Activated T-cell treated with anti-CD3 and anti-CD28 coated beads for 24 hours (primary cell): Measurements from ENCODE around the gene ZNF792.
"Not testable (repeated sequence)": the region's sequence is repeated elsewhere in the genome, so short reads cannot be mapped to it uniquely, and the experiment has no call there.

Source experiments
- DNase-seq: peaks from one replicate; pipeline ENCODE4 v3.0.0-alpha.2; 2020; ENCODE audit warnings: low read depth

ZNF792 gene

GRCh38 chr19:34998777-34999497 lies 34.9 kb upstream of the ZNF792 start:
- no peak for DNase-seq

GRCh38 chr19:34998224-34998623 lies 34.2 kb upstream of the ZNF792 start:
- not testable (repeated sequence) for DNase-seq

DNA sequence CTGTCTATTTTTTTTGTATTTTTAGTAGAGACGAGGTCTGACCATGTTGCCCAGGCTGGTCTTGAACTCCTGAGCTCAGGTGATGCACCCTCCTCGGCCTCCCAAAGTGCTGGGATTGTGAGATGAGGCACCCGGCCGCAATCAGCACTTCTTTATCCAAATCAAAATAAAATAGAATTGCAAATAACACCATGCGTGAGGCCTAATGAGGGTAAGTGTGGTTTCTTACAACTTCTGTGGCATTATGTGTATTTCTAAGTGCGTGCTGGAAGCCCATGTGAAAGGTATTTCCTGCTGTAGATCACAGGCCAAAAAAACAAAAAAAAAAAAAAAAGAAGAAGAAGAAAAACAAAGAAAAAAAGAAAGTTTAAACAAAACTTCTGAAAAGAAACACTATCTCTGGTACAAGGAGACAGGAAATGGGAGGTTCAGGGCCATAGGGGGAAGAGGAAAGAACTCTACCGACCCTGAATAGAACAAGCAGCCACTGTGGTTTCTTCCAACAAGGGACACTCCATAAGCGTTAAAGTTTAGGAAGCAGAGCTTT lies 33.1 kb upstream of the ZNF792 start:
- DNase-seq = no peak

DNA sequence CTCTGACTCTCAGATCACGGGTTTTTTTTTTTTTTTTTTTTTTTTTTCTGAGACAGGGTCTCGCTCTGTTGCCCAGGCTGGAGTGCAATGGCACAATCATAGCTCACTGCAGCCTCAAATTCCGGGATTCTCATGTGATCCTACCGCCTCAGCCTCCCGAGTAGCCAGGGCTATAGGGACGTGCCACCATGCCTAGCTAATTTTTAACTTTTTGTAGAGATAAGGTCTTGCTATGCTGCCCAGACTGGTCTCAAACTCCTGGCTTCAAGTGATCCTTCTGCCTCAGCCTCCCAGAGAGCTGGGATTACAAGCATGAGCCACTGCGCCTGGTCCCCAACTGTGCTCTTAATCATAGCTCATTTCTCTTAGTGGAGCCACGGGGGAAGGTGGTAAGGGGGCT lies 31.5 kb upstream of the ZNF792 start:
- no peak for DNase-seq

DNA sequence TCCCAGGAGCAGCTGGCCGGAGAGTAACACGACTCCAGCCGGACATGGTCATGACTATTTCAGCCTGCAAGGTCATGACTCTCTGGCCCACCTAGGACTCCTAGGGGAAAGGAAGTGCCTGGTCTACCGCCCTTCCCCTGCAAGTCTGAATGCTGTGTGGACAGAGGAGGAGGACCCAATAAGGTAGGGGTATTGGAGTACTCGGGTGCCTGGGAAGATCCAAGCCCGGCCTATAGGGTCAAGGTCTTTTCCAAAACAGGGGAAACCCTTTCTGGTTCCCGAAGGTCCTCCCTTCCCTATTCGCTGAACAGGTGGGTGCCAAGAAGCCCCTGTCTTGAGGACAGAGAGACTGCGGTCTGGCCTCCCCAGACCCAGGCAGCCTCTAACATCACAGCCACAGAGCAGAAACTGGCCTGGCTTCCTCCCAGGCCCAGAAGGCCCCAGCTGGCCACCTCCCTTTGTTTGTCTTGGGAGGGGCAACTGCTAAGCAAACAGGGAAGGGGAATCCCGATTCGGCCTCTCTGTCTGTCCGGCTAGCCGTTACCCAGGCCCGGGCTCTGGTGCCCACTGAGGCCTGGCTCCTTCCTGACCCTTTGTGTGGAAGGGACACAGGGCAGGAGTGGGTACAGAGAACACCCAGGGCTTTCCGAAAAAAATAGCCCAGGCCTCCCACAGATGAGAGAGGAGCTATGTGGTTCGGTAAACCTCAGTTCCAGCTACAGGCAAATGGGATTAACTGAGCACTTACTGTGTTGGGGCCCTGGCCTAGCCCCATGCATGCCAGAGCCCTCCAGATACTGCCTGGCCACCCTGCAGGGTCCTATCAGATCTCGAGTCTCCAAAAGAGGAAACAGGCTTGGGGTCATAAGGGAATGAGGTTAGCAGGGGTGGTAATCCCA lies 30.9 kb upstream of the ZNF792 start:
- no peak for DNase-seq

DNA sequence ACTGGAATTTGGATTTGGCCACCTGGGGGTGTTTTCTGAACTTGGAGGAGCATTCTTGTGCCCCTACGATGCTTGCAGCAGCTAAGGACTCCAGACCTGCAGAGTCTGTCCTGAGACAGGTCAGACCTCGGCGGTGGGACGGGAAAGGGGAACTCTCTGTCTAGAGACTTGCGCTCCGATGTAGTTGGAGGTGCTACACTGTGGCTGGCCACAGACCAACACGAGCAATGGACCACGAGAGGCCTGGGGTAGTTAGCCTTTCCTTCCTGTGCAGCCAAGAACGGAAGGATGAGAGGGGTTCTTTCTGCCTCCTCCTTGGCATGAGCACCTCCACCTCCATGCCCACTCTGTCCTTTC lies 30.2 kb upstream of the ZNF792 start:
- no peak for DNase-seq

DNA sequence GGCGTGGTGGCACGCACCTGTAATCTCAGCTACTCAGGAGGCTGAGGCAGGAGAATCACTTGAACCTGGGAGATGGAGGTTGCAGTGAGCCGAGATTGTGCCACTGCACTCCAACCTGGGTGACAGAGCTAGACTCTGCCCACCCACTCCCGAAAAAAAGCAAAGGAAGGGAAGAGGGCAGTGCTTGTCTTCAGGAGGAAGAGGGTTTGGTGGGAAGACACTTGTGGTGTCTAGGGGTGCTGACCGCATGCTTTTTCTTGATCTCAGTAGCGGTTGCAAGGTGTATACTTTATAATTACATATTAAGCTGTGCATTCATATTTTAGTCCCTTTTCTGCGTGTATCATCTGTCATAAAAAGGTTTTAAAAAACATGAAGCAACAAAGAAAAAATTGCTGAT lies 28.6 kb upstream of the ZNF792 start:
- DNase-seq = not testable (repeated sequence)

GRCh38 chr19:34991542-34992333 lies 27.7 kb upstream of the ZNF792 start:
- no peak for DNase-seq

DNA sequence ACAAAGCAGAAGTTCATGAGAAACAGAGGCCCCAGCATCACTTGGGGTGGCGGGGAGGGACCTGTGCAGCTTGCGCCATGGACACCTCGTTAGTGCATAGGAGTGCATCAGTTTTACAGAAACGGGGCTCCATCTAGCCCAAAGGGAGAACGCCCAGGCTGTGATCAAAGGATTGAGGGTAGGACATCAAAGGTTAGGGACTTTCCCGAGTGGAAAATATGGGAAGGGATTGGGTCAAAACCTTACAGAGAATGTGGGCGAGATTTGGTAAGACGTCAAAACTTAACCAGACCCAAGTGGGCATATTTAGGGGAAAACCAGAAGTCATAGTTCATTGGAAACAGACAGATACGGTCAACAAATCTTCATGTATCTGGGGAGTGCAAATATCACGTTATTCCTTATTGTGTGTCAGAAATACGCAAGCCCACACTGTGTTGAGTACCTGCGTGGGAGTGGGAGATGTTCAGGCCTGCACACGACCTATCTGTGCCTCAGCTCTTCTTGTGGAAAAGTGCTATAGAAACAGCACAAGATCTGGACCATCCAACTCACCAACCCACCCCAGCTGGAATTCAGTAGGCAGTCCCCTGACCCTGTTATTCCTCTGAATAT lies 26.7 kb upstream of the ZNF792 start:
- DNase-seq = peak; percentile 38

GRCh38 chr19:34989298-34989697 lies 25.3 kb upstream of the ZNF792 start:
- DNase-seq = no peak

DNA sequence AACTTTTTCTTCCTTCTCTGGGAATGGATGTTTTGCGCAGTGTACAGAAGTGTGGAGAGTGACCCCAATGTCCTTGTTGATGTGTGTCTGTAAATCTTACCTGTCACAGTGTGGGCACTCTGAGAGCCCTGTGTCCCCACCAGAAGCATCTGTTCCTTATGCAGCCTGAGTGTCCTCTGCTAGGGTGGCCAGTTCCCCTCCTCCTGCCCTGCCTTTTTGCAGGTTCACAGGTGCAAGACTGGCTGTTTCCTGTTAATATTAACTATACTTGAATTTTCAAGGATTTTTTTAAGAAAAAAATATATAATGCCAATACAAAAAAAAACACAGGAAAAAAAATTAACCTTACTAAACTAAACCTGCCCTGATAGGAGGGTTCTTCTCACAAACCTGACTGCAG lies 24.1 kb upstream of the ZNF792 start:
- DNase-seq = no peak

DNA sequence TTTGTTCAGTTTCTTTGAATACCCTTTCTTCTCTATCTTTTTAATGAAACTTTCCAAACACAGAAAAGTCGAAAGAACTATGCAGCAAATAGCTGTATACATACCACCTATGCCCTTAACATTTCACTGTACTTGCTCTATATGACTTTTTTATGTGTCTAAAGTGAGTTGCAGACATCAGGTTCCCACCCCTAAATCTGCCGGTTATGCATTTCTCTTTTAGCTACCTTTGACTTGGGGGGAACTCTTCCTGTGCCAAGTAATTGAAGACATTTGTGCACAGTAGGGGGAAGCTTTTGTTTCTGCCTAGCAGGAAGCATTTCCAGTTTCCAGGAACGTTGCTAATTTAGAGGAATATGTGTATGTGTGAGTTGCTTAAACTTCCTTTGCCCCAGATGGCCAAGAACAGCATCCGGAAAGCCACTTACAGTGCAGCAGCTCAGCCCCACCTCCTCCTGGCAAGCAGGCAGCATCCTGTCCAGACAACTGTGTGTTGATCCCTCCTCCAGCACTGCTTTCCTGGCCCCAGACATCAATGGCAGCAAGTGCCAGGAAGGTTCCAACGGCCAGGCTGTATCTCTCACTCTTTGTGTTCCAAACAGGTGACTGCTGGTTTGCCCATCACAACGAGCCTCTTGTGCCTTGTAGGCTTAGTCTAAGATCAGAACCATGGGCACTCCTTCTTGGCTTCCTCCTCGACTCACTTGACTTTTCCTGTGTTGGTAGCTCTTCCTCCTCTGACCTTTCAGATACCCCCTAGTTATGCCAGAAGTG lies 21.4 kb upstream of the ZNF792 start:
- no peak for DNase-seq

DNA sequence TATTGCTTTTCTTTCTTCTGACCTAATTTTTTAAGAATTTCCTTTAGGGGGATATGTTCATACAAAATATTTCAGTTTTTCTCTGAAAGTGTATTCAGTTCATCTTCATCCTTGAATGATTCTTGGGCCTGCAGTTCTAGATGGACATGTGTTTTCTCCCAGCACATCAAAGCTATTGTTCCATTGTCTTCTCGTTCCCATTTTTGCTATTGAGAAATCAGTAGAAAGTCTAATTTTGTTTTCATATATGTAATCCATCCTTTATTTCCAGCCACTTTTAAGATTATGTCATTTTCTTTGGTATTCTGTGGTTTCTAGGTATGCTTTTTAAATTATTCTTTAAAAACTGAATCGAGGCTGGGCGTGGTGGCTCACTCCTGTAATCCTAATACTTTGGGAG lies 20.3 kb upstream of the ZNF792 start:
- DNase-seq = no peak

DNA sequence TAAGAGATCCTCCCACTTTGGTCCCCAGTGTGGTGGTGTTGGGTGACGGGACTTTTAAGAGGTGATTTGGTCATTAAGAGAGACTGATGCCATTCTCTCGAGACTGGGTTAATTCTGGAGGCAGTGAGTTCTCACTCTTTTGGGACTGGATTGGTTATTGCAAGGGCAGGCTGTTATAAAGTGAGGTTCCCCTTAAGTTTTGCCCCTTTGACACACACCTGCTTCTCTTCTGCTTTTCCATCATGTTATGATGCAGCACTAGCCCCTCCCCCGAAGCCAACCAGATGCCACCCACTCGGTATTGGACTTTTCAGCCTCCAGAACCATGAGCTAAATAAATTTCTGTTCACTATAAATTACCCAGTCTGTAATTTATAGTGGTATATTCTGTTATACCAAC lies 19.8 kb upstream of the ZNF792 start:
- DNase-seq = no peak

DNA sequence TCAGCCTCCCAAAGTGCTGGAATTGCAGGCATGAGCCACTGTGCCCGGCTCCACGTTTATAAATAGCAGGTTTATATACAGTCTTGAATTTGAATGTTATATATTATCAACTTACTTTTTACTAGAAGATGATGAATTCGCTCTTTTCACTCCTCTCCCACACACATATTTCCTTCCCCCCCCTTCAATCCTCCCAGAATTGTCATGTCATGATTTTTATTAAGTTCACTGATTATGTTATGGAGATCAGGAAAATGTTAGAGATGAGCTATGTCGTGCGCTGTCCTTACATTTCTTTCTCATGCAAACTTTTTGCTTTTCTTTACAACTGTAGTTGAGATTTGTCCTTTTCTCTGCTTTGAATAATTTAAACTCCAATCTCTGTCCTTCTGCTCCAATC lies 18.2 kb upstream of the ZNF792 start:
- no peak for DNase-seq

DNA sequence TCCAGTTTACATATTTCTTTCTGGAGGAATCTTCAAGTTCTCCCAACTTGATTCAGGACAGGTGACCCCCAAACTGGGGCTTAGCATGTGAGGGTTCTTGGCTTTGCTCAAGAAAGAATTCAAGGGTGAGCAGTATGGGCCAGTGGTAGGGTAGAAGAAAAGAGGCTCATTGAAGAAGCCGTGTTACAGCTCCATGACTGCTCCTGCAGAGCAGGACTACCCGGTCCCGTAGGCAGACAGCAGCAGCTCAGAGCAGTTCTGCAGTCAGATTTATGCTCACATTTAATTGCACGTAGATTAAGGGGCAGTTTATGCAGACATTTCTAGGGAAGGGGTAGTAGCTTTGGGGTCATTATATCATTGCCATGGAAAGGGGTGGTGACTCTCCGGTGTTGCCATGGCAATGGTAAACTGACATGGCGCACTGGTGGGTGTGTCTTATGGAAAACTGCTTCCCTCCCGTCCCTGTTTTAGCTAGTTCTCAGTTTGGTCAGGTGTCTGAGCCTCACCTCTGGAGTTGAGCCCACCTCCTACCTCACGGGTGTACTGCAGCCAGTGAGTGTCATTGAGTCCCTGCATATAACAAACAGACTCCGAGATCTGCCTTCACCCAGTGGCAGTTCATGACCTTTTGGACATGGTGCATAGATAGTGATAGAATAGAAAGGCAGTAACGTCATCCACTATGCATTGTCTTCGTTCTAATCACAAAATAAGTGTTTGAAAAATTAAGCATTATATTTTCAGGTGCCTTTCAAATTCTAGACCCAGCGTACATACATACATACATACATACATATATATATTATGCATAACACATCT lies 16.0 kb upstream of the ZNF792 start:
- DNase-seq = no peak

DNA sequence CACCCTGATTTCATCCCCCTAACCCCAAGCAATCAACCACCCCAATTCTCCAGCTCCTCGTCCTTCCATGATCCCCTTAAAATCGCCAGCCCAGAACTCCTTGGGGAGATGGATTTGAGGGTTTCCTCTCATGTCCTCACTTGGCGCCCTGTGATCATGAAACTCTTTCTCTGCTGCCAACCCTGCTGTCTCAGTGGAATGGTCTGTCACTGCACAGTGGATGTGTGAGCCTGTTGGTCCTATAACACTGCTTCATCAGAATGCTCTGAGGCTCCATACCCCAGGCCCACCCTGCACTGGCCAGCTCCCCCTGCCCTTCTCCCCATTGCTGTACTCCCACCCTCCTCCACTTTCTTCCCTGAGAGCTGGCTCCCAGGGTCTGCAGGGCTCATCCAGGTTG lies 12.6 kb upstream of the ZNF792 start:
- DNase-seq = no peak

GRCh38 chr19:34975056-34975455 lies 11.0 kb upstream of the ZNF792 start:
- DNase-seq = no peak

GRCh38 chr19:34974646-34975045 lies 10.6 kb upstream of the ZNF792 start:
- no peak for DNase-seq

DNA sequence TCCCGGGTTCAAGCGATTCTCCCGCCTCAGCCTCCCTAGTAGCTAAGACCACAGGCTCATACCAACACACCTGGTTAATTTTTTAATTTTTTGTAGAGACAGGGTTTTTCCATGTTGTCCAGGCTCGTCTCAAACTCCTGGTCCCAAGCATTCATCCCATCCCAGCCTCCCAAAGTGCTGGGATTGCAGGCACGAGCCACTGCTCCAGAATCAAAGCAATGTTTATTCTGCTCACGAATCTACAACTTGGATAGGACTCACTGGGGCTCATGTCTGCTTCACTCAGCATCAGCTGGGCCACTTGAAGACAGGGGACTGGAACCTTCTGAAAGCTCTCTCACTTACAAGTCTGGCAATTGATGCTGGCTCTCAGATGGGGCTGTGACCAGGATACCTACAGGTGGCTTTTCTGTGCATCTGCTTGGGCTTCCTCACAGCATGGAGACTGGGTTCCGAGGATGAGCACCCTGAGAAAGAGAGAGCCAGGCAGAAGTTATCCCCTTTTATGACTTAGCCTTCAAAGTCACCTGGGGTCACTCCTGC lies 8.2 kb upstream of the ZNF792 start:
- no peak for DNase-seq
